Kidney epithelial cell (primary cell): ENCODE data around the gene PEAK3. TPM values are rescaled to one million over a fixed set of nuclear protein-coding genes. Genes with fewer than 3 reads are reported as not detected.

ENCODE experiments used
- DNase-seq: peaks from one replicate; pipeline ENCODE4 v3.0.0-alpha.2; 2010; ENCODE audit warnings: low read depth
- H3K27me3 ChIP-seq: 2 replicates; pipeline ENCODE4 v1.6.0; 2011; ENCODE audit warnings: low read length; ENCODE audit not compliant: control insufficient read depth, insufficient read depth
- H3K36me3 ChIP-seq: 2 replicates; pipeline ENCODE4 v1.5.1; 2011; ENCODE audit warnings: low read length; ENCODE audit not compliant: control insufficient read depth, insufficient read depth
- H3K4me3 ChIP-seq: 2 replicates; pipeline ENCODE4 v1.5.1; 2011; ENCODE audit warnings: low read depth, mild to moderate bottlenecking, control low read depth, low read length
- total RNA-seq: library from RNA; depleted of rRNA; stranded (reverse); fragments of >200 nt; gene quantifications from 2 replicates; pipeline ENCODE4 v1.2.3, GENCODE V29; 2015
- TF ChIP-seq, protein P1 (sequence below): IDR thresholded peaks from 2 replicates; pipeline ENCODE4 v1.5.1; 2011; ENCODE audit warnings: mild to moderate bottlenecking, moderate library complexity, low read length, control low read depth, inconsistent platforms; ENCODE audit not compliant: insufficient read depth, poor library complexity, severe bottlenecking

Gene PEAK3
- total RNA-seq, 1 donor from 2014 or later: not detected

DNA sequence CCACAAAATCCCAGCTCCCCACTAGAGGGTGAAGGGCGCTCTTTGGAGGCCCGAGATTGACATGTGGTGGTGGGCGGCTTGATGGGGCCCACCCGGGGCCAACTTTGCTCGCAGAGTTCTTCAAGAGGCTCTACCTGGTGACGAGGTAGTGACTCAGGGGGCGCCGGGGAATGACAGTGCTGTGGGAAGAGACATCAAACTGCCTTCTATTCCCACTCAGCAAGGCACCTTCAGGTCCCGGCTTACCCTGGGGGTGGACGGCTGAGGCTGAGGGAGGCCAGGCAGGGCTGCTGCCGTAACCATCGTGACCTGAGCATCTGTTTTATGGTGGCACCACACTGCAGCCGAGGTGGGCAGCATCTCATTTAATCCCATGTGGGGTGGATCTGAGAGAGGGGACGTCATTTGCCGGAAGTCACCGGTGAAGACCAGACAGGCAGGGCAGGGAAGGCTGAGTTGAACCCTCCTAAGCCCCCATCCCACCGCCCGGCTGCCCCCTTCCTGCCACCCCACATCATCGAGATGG is 24.4 kb upstream of the PEAK3 start:
- no peak overlapping the region for H3K4me3 ChIP-seq
- H3K36me3 ChIP-seq: no peaks in the 10 kb centered on the region
- TF ChIP-seq, protein P1, sequence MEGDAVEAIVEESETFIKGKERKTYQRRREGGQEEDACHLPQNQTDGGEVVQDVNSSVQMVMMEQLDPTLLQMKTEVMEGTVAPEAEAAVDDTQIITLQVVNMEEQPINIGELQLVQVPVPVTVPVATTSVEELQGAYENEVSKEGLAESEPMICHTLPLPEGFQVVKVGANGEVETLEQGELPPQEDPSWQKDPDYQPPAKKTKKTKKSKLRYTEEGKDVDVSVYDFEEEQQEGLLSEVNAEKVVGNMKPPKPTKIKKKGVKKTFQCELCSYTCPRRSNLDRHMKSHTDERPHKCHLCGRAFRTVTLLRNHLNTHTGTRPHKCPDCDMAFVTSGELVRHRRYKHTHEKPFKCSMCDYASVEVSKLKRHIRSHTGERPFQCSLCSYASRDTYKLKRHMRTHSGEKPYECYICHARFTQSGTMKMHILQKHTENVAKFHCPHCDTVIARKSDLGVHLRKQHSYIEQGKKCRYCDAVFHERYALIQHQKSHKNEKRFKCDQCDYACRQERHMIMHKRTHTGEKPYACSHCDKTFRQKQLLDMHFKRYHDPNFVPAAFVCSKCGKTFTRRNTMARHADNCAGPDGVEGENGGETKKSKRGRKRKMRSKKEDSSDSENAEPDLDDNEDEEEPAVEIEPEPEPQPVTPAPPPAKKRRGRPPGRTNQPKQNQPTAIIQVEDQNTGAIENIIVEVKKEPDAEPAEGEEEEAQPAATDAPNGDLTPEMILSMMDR: no peak
- H3K27me3 ChIP-seq: peaks cover 62% of the 10 kb centered on the region
- no peak for DNase-seq

DNA sequence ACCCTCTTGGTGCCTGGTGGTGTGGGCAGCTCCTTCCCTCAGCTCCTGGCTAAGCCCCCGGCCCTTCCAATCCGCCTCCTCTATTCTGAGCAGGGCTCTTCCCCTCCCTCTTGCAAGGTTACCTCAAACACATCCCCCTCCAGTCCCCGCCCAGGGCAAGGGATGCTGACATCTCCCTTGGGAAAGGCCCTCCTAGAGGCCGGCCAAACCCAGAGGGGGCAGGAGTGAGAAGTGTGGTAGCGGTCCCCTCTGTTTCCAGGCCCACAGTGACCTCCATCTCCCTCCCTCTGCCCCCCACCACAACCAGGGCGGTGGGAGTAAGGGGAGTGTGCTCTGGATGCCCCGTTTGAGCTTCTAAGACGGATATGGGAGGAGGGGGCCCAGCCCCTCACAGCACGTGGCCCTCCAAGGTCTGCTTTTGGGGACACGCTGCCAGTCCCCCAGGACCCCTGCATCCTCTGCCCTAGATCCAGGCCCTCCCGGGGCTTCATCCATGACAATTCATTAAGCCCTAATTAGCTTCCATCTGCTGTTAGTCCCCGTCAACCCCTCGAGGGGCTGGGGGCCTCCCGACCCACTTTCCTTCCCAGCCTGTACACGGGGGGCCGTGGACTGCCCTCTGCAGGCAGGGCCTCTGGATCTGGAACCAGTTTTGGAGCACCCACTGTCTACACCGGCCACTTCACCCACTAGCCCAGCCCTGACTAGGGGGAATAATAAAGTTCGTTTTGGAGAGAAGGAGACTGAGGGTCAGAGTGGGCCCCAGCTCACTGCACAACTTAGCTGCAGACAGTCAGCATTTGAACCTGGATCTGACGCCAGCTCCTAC is 23.7 kb upstream of the PEAK3 start:
- Histone ChIP-seq H3K4me3 (no peak overlapping the region), H3K27me3 (peaks cover 64% of the 10 kb centered on the region), H3K36me3 (no peaks in the 10 kb centered on the region)
- TF ChIP-seq, protein P1: no peak
- no peak for DNase-seq

DNA sequence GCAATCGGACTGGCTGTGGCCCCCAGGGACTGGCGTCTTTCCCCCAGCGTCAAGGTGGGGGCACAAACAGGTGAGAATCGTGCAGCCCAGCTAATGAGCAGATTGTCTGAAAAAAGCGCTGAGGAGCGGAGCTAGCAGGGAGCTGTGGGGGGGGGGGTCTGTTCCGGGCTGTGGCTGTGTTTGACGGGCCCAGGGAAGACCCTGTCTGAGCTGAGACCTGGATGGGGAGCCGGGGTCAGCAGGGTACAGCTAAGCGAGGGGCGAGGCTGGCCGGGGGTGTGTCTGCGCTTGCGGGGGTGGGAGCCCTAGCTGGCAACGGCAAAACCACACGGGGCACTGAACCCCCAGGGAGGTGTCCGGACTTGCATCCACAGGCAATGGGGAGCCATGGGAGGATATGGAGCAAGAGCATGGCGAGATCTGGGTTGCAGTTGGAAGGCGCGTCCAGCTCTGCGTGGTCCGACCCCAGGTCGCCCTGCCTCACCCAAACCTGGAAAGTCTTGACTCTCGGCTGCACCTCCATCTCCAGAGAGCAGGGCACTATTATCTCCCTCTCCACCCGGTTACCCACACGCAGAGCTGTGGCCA is 21.3 kb upstream of the PEAK3 start:
- DNase-seq: no peak
- TF ChIP-seq, protein P1: no peak
- Histone ChIP-seq H3K4me3 (no peak overlapping the region), H3K27me3 (peaks cover 52% of the 10 kb centered on the region), H3K36me3 (no peaks in the 10 kb centered on the region)

GRCh38 chr19:2302319-2303210 is 20.6 kb upstream of the PEAK3 start:
- H3K27me3 ChIP-seq: peaks cover 46% of the 10 kb centered on the region
- TF ChIP-seq, protein P1: no peak
- H3K4me3 ChIP-seq: no peak overlapping the region
- no peak for DNase-seq
- no peaks in the 10 kb centered on the region for H3K36me3 ChIP-seq

DNA sequence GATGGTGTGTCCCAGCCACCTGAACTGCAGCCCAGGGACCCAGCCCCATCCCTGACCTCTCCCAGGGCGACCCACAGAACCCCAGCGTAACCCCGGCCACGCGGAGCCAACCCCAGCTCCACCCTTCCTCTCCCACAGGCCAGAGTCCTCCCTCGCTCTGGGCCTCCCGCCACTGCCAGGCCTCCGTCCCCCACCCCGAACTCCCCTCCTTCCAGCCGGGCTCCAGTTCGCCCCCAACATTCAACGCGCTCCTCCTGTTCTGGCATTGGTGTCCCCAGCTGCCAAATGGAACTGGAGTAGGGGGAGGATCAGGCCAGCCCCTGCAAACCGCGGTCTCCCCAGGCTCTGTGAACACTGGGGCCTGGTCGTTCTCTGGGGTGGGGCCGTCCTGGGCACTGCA is 18.6 kb upstream of the PEAK3 start:
- Histone ChIP-seq H3K36me3 (no peaks in the 10 kb centered on the region), H3K4me3 (no peak overlapping the region), H3K27me3 (peaks cover 37% of the 10 kb centered on the region)
- TF ChIP-seq, protein P1: no peak
- DNase-seq: no peak
